Activated CD4-positive, alpha-beta T cell treated with anti-CD3 and anti-CD28 coated beads, Interleukin-2, Interleukin-6, amounts not matched to agents 100 ng/mL and 50 ng/mL, durations not matched to agents 16 hours and 8 hours (primary cell): Measurements from ENCODE around the gene ENOX2.
"Not testable (repeated sequence)": the region's sequence is repeated elsewhere in the genome, so short reads cannot be mapped to it uniquely, and the experiment has no call there.

Experiments
- DNase-seq: peaks from one replicate; pipeline ENCODE4 v3.0.0-alpha.2; 2020

ENOX2 gene

DNA sequence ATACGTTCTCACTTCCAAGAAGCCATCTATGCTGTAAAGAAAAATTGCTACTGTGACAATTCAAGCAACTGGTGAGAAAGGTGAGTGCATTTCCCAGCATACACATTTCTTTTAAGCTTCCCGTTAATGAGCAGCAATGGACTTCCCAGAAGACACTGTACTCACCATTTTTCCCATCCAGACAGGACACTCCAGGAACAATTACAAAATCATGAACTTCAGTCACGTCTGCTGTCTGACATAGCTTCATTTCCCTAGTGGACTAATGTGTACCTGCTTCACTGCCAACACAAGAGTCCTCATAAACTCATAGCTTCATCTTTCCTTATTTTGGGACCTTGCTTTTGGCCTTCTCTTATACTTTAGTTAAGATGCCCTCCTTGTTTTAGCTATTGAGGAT is 156.9 kb downstream of the ENOX2 start:
- DNase-seq = no peak

DNA sequence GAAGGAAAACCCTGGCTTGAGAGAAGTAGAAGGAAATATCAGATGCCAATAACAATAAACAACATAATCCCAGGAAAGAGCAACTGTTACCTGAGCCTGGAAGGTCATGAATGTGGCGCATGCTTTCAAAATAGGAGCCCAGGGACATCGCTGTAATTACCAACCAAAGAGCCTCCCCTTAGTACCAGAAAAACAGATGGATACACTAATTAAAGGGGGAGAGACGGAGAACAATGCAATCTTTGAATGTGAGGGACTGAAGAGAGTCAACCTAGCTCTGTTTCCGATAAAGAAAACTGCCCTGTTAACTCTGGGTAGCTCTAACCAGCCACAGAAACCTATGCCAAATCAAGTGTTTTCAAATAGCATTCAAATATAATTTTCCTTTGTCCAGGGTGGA is 161.4 kb downstream of the ENOX2 start:
- DNase-seq = no peak

DNA sequence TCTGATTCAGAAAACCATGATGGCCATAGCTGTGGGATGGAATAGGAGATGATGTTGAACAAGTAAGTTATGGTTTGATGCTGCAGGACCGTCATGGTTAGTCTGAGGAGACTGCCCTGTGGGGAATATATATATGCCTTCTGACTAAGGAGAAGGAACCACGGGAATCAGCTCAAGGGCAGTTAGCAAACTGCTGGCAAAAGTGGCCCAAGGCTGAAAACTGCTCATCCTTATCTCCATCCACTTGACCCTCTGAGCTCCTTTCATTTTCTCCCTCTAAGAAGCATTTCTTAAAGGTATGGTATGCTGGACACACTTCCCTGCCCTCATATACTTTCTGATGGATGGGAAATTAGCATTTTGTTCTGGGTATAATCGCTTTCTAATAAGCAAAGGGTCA is 161.9 kb downstream of the ENOX2 start:
- DNase-seq = no peak

DNA sequence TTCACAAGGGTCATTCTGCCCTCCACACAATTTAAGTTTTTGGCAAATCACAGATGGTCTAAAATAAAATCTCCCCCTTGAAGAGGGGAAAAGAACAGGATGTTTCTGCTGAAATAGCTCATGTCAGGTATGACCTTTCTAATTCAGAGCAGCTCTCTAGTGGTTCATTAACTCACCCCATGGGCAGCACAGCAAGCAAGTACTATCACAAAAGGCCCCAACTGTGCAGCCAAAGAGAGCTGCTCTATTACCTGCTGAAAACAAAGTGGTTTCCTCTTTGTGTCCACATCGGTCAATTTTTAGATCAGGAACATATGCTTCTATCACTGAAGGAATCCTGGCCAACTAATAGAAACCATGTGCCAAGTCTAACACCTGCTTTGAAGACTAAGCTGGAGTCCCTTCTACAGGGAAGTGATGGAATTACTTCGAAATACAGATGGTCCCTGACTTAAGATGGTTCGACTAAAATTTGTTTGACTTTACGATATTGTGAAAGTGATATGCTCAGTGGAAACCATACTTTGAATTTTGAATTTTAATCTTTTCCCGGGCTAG is 164.3 kb downstream of the ENOX2 start:
- DNase-seq = no peak

DNA sequence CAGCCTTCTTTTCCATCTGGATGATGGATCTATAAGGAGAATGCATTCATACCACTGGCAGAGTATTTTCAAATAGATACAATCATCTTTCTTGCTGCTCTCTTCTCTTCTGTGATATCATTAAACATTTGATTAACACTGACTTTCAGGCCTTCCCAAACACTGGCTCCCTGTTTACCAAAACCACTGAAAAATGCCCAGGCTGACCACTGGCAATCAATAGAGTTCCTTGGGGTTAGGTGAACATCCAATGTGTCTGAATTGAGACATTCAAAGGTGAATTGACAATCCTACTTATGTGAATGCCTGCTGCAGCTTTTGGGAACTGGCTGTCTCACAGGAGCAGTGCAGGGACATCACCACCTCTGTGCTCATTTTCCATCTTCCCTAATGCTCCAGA is 168.3 kb downstream of the ENOX2 start:
- DNase-seq = no peak

DNA sequence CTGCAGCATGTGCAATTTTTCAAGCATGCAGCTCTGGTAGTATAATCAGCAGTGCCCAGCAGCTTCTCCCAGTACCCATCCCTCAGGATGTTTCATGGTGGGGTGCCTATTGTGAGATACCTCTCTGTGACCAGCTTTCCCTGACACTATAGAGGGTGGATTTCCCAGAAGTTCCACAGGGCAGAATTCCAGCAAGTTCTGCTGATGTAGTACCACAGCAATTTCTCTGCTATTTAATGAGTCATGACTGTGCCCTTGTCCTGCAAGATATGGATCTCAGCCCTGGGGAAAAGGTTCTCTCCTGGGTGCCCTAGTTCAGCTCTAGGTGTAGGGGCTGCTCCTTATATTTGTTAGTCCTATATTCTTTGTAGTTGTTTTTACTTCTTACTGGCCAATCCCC is 174.8 kb downstream of the ENOX2 start:
- DNase-seq = no peak

DNA sequence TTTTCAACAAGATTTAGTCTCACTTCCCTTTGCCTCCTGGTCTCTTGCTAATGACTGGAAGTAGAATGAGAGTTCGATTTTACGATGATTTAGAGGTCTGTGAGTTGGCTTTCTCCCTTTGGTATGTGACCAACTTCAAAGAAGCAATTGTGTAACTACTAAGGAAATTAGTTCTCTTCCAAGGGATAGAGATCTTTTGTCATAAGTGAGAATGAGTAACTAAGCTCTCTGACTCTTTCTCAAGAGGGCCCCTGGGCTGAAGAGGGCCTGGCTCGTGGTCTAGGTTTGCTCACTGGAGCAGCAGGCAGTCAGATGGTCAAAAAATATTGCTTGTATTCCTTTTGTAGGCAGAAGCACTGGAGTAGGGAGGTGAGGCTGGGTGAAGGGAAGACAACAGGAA is 176.3 kb downstream of the ENOX2 start:
- DNase-seq = no peak

DNA sequence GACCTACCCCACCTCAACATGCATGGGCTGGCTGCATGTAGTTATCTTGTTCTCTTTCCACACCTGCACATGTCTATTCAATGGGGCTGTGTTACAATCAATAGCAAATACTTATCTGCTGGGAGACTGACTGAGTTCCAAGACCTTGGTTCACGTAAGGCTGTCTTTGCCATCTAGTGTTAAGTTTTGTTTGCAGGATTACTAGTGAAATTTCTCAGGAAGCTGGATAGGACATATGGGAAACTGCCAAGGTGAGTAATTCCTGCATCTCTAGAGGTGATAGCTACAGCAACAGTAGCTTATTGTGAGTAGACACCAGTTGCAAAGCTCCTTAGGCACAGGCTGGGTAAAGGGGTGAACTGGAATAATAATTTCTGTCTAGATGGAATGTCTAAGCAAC is 177.5 kb downstream of the ENOX2 start:
- DNase-seq = no peak

DNA sequence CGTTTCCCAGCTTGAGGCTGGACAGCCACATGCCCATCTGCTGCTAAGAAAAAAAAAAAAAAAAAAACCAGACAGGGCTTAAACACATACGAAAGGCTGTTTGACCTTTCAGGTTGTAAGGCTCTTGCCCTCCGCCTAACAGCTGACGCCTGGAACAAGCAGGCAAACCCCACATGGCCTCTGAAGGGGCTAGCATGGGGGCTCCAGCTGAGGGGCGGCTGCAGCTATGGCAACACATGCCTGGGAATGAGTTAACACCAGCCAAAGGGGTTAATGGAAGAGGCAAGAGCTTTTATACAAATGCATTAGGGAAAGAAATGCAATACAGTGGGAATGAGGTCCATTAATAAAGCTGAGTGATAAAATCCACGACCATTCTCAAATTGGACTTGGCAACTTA is 183.6 kb downstream of the ENOX2 start:
- no peak for DNase-seq

DNA sequence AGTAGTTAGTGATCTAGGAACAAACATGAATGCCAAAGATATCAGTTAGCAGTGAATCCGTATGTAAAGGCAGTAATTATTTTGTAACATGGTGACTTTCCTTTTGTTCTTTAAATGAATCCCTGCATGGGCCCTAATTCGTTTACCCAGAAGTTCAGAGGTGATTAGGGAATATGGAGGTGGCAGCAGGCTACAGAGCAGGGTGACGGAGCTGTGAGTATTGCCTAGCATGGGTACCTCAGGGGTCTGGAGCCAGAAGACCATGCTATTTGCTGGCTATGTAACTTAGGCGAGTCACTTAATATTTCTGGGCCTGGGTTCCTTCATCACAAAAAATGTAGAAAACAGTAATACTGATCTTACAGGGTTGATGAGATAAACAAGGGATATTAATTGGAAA is 184.9 kb downstream of the ENOX2 start:
- no peak for DNase-seq

DNA sequence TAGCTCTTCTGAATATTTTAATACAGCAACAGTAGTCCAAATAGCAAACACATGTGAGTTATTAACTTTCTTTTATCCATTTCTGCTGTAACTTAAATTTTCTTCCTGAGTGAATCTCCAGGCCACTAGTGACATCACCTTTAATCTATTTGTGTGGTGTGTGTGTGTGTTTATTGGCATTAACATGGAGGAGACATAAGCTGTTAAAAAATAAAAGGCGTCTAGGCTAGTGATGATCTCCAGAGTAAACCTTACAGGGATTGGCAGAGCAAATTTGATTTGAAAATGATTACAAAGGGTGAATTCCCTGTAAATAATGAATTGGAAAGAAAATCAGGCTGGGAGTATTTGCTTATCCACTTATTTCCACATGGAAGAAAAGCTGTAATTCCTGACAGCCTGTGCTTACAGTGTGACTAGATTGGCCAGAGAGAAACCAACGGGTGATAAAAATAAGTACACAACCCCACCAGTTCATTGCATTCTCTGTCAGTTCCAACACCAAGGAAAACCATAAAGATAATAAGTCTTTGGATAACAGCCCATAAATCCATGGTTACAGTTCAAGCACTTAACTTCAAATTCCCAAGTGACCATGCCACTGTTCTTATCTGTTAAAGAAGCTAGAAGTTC is 186.1 kb downstream of the ENOX2 start:
- DNase-seq = no peak

DNA sequence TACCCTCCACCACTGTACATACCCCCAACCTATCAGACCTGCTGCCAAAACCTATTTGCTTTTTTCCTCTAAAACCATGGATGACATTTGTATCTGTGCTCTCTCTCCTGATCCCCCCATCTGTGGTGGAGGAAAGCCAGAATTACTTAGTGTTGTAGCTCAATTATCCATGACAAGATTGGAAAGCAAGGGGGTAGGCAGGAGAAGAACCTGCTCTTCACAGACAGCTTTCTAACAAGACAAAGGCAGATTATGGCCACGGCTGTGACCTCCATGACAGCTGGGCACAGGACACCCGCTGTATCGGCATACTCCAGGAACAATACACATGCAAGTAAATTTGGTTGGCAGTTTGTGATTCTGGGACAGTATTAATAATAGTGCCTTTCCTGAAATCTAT is 186.7 kb downstream of the ENOX2 start:
- DNase-seq = no peak

DNA sequence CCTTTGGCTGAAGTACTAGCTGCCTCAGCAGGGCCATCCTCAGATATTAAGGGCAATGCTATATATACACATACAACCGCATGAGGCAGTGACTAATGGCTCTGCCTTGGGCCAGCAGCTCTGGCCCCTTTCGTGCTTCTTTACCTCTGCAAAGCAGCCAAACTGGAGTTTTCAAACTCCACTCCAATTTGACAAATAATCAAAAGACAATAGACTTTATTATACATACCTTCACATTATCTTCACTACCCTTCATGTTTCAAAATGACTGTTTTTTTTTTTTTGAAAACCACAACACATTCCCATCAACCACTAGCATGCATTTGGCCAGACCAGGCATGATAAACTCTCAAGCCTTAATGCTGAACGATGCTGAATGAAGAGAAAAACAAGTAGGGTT is 187.7 kb downstream of the ENOX2 start:
- peak; percentile 3 for DNase-seq

DNA sequence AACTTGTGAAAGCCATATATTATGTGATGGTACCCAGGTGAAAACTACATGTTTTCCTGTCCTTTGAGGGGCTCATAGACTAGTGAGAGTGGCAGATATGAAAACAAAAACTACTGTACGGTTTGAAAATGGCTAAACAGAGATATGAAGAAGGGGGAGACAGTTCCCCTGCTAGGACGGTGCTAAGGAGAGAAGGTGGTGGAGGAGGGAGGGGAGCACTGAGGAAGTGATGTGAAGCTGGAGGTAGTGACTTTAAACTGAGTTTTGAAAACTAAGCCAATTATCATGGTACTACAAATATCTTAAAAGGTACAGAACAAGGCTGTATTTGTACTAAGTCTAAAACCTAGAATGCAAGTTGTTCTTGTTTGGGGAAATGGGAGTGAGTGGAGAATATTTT is 188.3 kb downstream of the ENOX2 start:
- no peak for DNase-seq

DNA sequence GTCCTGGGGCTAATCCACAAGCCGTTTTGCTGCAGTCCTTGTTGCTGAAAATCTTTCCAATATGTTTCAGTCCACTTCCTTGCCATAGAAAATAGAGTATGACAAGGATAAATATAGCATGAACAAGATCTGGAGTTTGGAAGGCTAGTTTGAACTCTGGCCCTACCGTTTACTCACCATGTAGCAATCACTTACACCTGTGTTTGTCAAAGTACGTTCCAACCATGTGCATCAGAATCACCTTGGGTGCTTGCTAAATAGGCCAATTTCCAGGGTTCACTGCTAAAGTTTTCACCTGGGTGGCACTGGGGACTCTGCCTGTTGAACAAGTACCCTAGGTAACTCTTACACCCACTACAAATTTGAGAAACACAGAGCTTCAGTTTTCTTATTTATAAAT is 188.9 kb downstream of the ENOX2 start:
- no peak for DNase-seq

DNA sequence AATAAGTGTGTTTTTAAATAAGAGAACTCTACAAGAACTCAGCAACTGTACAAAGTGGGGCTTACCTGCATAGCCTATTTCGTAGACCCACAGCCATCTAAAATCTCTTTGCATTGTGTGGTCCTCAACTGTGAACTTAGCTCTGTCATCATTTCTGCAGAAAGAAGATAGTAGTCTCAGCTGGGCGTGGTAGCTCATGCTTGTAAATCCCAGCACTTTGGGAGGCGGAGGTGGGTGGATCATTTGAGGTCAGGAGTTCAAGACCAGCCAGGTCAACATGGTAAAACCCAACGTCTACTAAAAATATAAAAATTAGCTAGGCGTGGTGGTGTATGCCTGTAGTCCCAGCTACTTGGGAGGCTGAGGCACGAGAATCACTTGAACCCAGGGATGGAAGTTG is 193.8 kb downstream of the ENOX2 start:
- DNase-seq = not testable (repeated sequence)

DNA sequence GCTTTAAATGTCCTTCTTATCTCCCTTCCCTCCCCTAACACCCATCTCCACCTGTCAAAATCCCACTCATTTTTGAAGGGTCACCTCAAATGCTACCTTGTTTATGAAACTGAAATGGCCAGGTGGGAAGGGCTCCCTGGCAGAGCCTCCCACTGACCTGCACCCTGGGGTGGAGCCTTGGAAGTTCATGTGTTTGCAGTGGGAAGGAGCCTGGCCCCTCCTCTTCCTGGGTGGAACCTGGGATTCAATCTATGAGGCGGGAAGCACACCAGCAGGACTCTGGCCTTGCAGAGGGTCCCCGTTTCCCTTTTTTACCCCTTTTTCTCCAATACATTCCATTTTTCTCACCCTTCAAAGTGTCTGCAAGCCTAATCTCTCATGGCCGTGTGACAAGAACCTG is 197.4 kb downstream of the ENOX2 start:
- DNase-seq = no peak

DNA sequence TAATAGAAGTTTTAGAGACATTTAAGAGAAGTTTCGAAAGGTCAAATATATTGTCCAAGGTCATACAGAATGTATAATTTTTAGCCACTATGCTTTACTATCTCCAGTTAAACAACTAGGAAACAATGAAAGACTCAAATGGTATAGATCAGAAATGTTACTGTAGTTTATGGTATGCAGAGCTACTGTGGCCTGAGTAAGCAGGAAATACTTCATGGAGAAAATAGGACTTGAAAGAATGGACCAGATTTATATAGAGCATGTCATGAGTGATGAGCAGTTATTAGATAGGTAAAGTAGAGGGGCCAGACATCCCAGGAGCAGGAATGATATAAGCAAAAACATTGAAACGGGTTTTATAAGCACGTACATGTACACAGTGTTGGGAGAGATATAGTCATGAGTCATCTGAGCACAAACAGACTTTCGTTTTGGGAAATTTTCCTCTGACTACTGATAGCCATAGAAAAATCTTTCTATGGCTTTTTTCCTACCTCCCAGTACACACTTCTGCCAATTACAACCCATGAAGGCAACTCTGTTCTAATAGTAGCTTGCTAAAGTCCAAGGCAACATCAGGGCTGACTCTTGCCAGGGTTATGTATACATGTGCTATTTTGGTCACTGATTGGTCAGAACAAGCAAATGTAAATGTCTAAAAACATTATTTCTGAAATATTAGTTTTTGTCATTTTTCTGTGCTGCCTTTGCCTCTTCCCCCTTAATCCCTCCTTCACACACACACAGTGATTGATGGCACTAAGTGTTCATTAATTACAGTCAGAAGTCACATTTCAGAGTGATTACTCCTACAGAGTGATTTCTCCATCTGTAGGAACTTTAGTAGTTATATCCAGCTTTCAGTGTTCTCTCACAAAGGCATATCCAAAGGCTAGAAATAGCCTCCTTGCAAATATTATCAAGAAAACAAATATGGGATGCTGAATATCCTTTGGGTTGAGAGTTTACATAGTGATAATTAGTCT is 198.7 kb downstream of the ENOX2 start:
- DNase-seq = no peak

DNA sequence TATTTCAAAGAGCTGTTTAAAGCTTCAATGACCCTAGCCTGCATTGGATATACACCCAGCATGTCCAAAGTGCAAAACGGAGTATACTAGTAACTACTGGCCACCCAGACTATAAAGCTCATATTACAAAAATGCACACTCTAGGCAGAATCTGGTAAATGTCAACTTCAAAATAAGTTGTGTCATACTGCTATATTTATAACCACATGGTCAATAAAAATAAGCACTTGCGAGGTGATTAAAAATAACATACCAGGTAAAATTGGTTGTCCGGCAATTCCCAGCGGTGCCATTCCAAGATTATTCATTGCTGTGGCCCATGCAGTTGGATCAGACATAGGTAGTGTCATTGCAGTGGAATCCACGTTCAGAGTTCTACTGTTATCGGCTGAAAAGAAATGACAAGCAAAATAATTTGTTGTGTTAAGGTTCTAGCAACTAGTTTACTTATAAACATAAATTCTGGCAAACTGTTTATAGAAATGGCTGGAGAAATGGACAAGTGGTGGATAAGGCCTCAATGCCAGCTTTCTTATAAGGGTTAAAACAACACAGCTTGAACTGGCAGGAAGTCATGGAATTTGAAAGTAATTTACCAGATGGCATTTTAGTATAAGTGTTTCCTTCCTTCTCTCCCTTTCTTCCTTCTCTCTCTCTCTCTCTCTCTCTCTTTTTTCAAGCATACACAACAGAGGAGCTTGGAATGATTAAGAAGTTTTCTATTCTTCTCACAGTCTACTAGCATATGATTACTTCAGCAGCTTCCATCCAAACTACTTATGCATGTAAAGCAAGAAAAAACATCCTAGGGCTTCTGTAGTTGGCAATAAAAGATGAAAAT is 199.9 kb downstream of the ENOX2 start:
- DNase-seq = no peak

DNA sequence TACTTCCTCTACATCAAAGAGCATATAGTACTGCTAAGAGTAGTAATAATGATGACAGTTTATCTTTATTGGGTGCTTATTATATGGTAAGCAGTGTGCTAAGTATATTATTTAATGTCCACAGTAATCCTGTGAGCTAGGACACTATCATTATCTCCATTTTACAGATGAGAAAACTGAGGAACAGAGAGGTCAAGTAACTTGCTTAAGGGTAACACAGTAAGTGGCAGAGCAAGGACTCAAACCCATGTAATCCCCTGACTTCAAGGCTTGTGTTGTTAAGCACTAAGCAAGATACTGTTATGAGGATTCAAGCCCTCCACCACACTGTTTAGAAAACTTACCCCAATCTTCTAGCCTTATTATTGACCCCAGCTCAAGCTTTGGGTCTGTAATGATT is 202.4 kb downstream of the ENOX2 start:
- no peak for DNase-seq

DNA sequence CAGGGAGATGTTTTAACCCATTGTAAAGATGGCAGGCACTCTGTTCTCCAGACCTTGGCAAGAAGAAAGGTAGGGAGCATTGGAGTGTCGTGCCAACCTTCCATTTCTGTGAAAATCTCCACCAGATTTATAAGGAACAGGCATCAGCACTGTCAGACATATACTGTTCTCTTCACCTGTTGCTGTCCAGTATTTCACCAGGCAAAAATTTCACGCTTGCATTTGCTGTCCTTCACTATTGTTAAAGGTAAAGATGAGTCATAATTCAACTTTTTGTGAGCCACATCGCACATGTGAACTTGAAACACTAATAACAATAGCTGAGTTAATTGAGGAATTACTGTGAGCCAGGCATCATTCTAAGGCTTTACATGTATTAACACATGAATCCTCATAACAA is 203.4 kb downstream of the ENOX2 start:
- no peak for DNase-seq

DNA sequence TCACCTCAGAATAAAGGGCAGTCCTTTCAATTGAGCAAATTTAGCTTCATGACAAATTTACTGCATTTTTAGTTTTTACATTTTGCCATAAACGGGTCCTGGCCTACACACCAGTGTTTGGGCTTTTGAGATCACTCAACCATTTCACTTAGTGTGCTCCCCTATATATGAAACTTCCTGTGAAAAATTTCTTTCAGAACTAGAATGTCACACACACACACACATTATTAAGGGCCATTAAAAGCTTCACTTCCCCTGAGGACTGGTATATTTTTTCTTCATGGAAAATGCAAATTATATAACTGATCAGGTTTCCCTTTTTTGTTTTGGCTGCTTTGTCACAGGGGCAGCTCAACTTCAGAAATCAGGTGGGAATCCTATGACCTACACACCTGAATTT is 206.5 kb downstream of the ENOX2 start:
- DNase-seq = no peak

DNA sequence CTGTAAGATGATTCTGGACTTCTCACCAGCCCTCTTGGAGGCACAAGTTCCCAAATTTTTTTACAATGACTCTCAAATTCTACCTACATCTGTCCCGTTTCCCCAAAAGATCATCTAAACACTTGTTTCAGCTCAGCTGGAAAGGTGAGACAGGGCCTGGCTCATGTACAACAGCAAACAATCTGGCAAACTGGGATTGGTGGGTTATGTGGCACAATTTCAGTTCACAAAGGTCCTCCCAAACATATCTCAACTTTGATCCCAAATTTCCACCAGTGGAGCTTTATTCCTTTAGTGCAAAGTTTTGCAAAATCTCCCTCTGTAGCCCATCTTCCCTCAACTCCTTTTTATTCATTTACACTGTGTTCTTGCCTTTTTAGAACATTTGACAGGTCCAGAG is 207.1 kb downstream of the ENOX2 start:
- no peak for DNase-seq
